A549 (cell line): ENCODE results near the gene DUOX2. TPM values are rescaled to one million over a fixed set of nuclear protein-coding genes. Genes with fewer than 3 reads are reported as not detected.

Source experiments
- ATAC-seq, 2 experiments: fragments of 200-7000 bp in 1 of 2; fragments of >200 bp in 1 of 2; cut with Nextera tagmentation in 1 of 2; cut with Tn5 transposase in 1 of 2; 3 replicates each; pipeline versions ENCODE4 v1.8.0 to v1.9.1; 2018 to 2020; ENCODE audit warnings: mild to moderate bottlenecking in 1 of 2, moderate library complexity in 1 of 2
- CTCF ChIA-PET: fragments of 300-600 bp; sonication (Branson Sonifier 250); formaldehyde crosslinking; extraction: SDS; loops from one replicate; lab custom pipeline; 2021; ENCODE audit warnings: antibody characterized with exemption, inconsistent platforms; lab: Yijun Ruan, JAX
- POLR2A ChIA-PET: fragments of 350-600 bp; formaldehyde crosslinking; extraction: SDS; loops from one replicate; lab custom pipeline; 2021; ENCODE audit warnings: antibody characterized with exemption, inconsistent platforms; lab: Yijun Ruan, JAX
- DNase-seq, 2 experiments: peaks; one replicate each; pipeline versions ENCODE4 v3.0.0 to v3.0.0-alpha.2; 2011 to 2016; ENCODE audit warnings: low read depth in 1 of 2, low spot score in 1 of 2
- FAIRE-seq: peaks from 2 replicates; lab custom pipeline; 2011; peaks lifted over from hg19 to GRCh38; lab: Jason Lieb, UNC
- H3K27ac ChIP-seq, 2 experiments: fragments of >200 bp; sonication (Bioruptor Twin); formaldehyde crosslinking; 3 replicates each; pipeline ENCODE4 v1.5.1; 2016 to 2017
- H3K4me1 ChIP-seq: fragments of >200 bp; sonication (Bioruptor Twin); formaldehyde crosslinking; 3 replicates; pipeline ENCODE4 v1.6.1; 2016
- H3K4me2 ChIP-seq: fragments of >200 bp; sonication (Bioruptor Twin); formaldehyde crosslinking; 3 replicates; pipeline ENCODE4 v1.6.1; 2016
- H3K4me3 ChIP-seq: fragments of >200 bp; sonication (Bioruptor Twin); formaldehyde crosslinking; 3 replicates; pipeline ENCODE4 v1.5.1; 2016
- H3K9me3 ChIP-seq: fragments of >200 bp; sonication (Bioruptor Twin); formaldehyde crosslinking; 3 replicates; pipeline ENCODE4 v1.6.1; 2016
- CBX2 ChIP-seq: fragments of 200-600 bp; sonication (generic); IDR thresholded peaks from 2 replicates; pipeline ENCODE4 v1.6.1; 2016; ENCODE audit warnings: low read depth, mild to moderate bottlenecking, borderline replicate concordance
- CHD2 ChIP-seq: fragments of 150-350 bp; IDR thresholded peaks from 2 replicates; pipeline ENCODE4 v1.6.1; 2014; ENCODE audit warnings: low read length; ENCODE audit not compliant: partially characterized antibody
- CHD4 ChIP-seq: fragments of 200-600 bp; sonication (generic); IDR thresholded peaks from 2 replicates; pipeline ENCODE4 v1.6.1; 2016; ENCODE audit warnings: antibody characterized with exemption, mild to moderate bottlenecking, borderline replicate concordance
- ELK1 ChIP-seq: fragments of 150-350 bp; IDR thresholded peaks from 2 replicates; pipeline ENCODE4 v1.6.1; 2014; ENCODE audit warnings: low read depth, mild to moderate bottlenecking, low read length
- EP300 ChIP-seq, 2 experiments: fragments of >200 bp; sonication (Bioruptor Twin); formaldehyde crosslinking; IDR thresholded peaks; 2 replicates in 1 of 2; 3 replicates in 1 of 2; pipeline ENCODE4 v1.6.1; 2016 to 2017
- FOSB ChIP-seq: fragments of 250-450 bp; sonication (Bioruptor Pico); IDR thresholded peaks from 2 replicates; pipeline ENCODE4 v1.5.0; 2020; ENCODE audit warnings: mild to moderate bottlenecking, moderate library complexity
- HES2 ChIP-seq: fragments of >200 bp; sonication (Bioruptor Twin); formaldehyde crosslinking; IDR thresholded peaks from 2 replicates; pipeline ENCODE4 v1.6.1; 2016
- HMGXB4 ChIP-seq: fragments of 250-450 bp; sonication (Bioruptor Pico); IDR thresholded peaks from 2 replicates; pipeline ENCODE4 v1.5.0; 2021; ENCODE audit warnings: mild to moderate bottlenecking, moderate library complexity, borderline replicate concordance
- HOXA7 ChIP-seq: fragments of 250-450 bp; sonication (Bioruptor Pico); IDR thresholded peaks from 2 replicates; pipeline ENCODE4 v1.5.0; 2020; ENCODE audit warnings: mild to moderate bottlenecking, moderate library complexity
- HOXB5 ChIP-seq: fragments of 250-450 bp; sonication (Bioruptor Pico); IDR thresholded peaks from 2 replicates; pipeline ENCODE4 v1.5.0; 2020; ENCODE audit warnings: mild to moderate bottlenecking, moderate library complexity
- KDM1A ChIP-seq: fragments of 200-600 bp; sonication (generic); IDR thresholded peaks from 2 replicates; pipeline ENCODE4 v1.6.1; 2016; ENCODE audit warnings: low read depth, mild to moderate bottlenecking
- MAZ ChIP-seq: fragments of 150-350 bp; IDR thresholded peaks from 2 replicates; pipeline ENCODE4 v1.6.1; 2014; ENCODE audit warnings: antibody characterized with exemption, low read depth, low read length, borderline replicate concordance
- NR3C1 ChIP-seq: fragments of >200 bp; sonication (Bioruptor Twin); formaldehyde crosslinking; IDR thresholded peaks from 3 replicates; pipeline ENCODE4 v1.6.1; 2017
- RCOR1 ChIP-seq: fragments of 150-350 bp; IDR thresholded peaks from 2 replicates; pipeline ENCODE4 v1.6.1; 2014; ENCODE audit warnings: antibody characterized with exemption, low read length, low read depth
- RFX5 ChIP-seq: fragments of 450-650 bp; IDR thresholded peaks from 2 replicates; pipeline ENCODE4 v1.7.1; 2014; ENCODE audit warnings: antibody characterized with exemption, mild to moderate bottlenecking, moderate library complexity
- SMC3 ChIP-seq: fragments of >200 bp; sonication (Bioruptor Twin); formaldehyde crosslinking; IDR thresholded peaks from 3 replicates; pipeline ENCODE4 v1.6.1; 2018; ENCODE audit warnings: inconsistent platforms
- SREBF2 ChIP-seq: fragments of 450-650 bp; IDR thresholded peaks from 2 replicates; pipeline ENCODE4 v1.6.1; 2014; ENCODE audit warnings: mild to moderate bottlenecking, moderate library complexity
- TP53 ChIP-seq: fragments of 250-450 bp; sonication (Bioruptor Pico); IDR thresholded peaks from 2 replicates; pipeline ENCODE4 v1.5.0; 2021; ENCODE audit warnings: mild to moderate bottlenecking, moderate library complexity
- ZC3H11A ChIP-seq: fragments of 450-650 bp; IDR thresholded peaks from 2 replicates; pipeline ENCODE4 v1.6.1; 2014; ENCODE audit warnings: antibody characterized with exemption, mild to moderate bottlenecking
- ZFP36 ChIP-seq: fragments of 450-650 bp; IDR thresholded peaks from 2 replicates; pipeline ENCODE4 v1.6.1; 2014; ENCODE audit warnings: borderline replicate concordance; ENCODE audit not compliant: partially characterized antibody
- ZNF302 ChIP-seq: fragments of 250-450 bp; sonication (Bioruptor Pico); IDR thresholded peaks from 2 replicates; pipeline ENCODE4 v1.9.0; 2021; ENCODE audit warnings: inconsistent platforms, mild to moderate bottlenecking, moderate library complexity
- WGBS: methylation state at CpG from one replicate; pipeline ENCODE4 v1.1.6; 2017; ENCODE audit errors: missing lambda C conversion rate; 5-methylcytosine and 5-hydroxymethylcytosine counted together
- polyA plus RNA-seq, 4 experiments: library from polyadenylated mRNA; depleted of rRNA in 3 of 4; stranded (reverse); fragments of >200 nt; fragmentation: RNase III in 1 of 4; extraction: RNeasy Plus Mini Kit Qiagen cat#74134 plus additional on column Dnase treatment in 1 of 4; gene quantifications; 2 replicates in 3 of 4; 3 replicates in 1 of 4; pipeline ENCODE4 v1.2.3, GENCODE V29; 2011 to 2017
- TF ChIP-seq, protein P1 (sequence below): IDR thresholded peaks from 2 replicates; pipeline ENCODE4 v1.6.1; 2012; ENCODE audit warnings: low read depth, borderline replicate concordance
- TF ChIP-seq, protein P2 (sequence below): IDR thresholded peaks from 2 replicates; pipeline ENCODE4 v1.6.1; 2012
- TF ChIP-seq, protein P3 (sequence below): IDR thresholded peaks from 2 replicates; pipeline ENCODE4 v1.6.1; 2012

The DUOX2 gene
- polyA plus RNA-seq, 2 of the 4 experiments (the other 2 are of a cell fraction), result 0.05 to 0.06 TPM

GRCh38 chr15:45101749-45102148 lies 12.2 kb downstream of the DUOX2 start:
- TF ChIP-seq SREBF2 (no peak), EP300 (IDR thresholded peaks at IDR 0.05) (no peak), HOXA7 (CRISPR knock-in tag) (no peak), ZNF302 (CRISPR knock-in tag) (no peak), FOSB (CRISPR knock-in tag) (no peak), KDM1A (no peak), ELK1 (no peak), RCOR1 (no peak), SMC3 (no peak), CHD4 (no peak), HOXB5 (CRISPR knock-in tag) (no peak), HMGXB4 (CRISPR knock-in tag) (no peak), ZFP36 (no peak), CHD2 (no peak)
- TF ChIP-seq, protein P1, sequence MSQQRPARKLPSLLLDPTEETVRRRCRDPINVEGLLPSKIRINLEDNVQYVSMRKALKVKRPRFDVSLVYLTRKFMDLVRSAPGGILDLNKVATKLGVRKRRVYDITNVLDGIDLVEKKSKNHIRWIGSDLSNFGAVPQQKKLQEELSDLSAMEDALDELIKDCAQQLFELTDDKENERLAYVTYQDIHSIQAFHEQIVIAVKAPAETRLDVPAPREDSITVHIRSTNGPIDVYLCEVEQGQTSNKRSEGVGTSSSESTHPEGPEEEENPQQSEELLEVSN, result no peak
- TF ChIP-seq, protein P2, sequence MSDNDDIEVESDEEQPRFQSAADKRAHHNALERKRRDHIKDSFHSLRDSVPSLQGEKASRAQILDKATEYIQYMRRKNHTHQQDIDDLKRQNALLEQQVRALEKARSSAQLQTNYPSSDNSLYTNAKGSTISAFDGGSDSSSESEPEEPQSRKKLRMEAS, result no peak
- WGBS, result 72% methylated on average over 9 of the region's 12 CpGs
- no peak overlapping the region for H3K4me2 ChIP-seq
- H3K4me3 ChIP-seq, result no peak overlapping the region
- H3K9me3 ChIP-seq, result no peaks in the 10 kb centered on the region
- no peak for ATAC-seq
- ChIA-PET CTCF (interaction anchor here (0.6 to 1.2 kb wide), 3 partner anchors 13 to 223 kb away, joined by 3 to 4 read pairs (median 3); partner anchors contain the start of genes DUOX2 and DUOXA2), POLR2A (no interaction called here)
- H3K4me1 ChIP-seq, result no peaks in the 10 kb centered on the region
- no peak for DNase-seq
- no peak overlapping the region for H3K27ac ChIP-seq
- FAIRE-seq, result no peak

- no peak for ATAC-seq
These were observed 12.9 kb downstream of the DUOX2 start for GRCh38 chr15:45100884-45101625.

More at GRCh38 chr15:45100884-45101625, 12.9 kb downstream of the DUOX2 start:
- Histone ChIP-seq H3K4me3 (no peak overlapping the region), H3K9me3 (no peaks in the 10 kb centered on the region), H3K27ac (no peak overlapping the region), H3K4me1 (no peaks in the 10 kb centered on the region), H3K4me2 (no peak overlapping the region)
- FAIRE-seq, result no peak
- DNase-seq, result no peak
- CTCF ChIA-PET, result interaction anchor here (0.6 to 1.2 kb wide), 2 partner anchors 14 to 223 kb away, joined by 3 to 4 read pairs; partner anchors contain the start of genes DUOX2 and DUOXA2
- POLR2A ChIA-PET, result no interaction called here
- TF ChIP-seq EP300 (IDR thresholded peaks at IDR 0.05) (no peak), HES2 (no peak), TP53 (CRISPR knock-in tag) (no peak), CHD2 (no peak), ZC3H11A (no peak), NR3C1 (no peak), MAZ (no peak), HOXA7 (CRISPR knock-in tag) (no peak), CBX2 (no peak), HMGXB4 (CRISPR knock-in tag) (no peak), RFX5 (no peak)
- TF ChIP-seq, protein P3, sequence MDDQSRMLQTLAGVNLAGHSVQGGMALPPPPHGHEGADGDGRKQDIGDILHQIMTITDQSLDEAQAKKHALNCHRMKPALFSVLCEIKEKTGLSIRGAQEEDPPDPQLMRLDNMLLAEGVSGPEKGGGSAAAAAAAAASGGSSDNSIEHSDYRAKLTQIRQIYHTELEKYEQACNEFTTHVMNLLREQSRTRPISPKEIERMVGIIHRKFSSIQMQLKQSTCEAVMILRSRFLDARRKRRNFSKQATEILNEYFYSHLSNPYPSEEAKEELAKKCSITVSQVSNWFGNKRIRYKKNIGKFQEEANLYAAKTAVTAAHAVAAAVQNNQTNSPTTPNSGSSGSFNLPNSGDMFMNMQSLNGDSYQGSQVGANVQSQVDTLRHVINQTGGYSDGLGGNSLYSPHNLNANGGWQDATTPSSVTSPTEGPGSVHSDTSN, result no peak
- 43% methylated on average over 4 of the region's 7 CpGs for WGBS
